ENCODE data around the gene PALLD.

Gene PALLD

GRCh38 chr4:168614281-168615057 is 117.6 kb downstream of the PALLD start:
- Histone ChIP-seq H3K9me3 (ENCODE audit: control insufficient read depth, low read length) (no peaks in the 10 kb centered on the region), H3K4me3 (ENCODE audit: low read length) (peak overlapping the region; percentile 17), H3K4me1 (ENCODE audit: control insufficient read depth, insufficient read depth, low read length) (peaks cover 56% of the 10 kb centered on the region), H3K9ac (ENCODE audit: low read length) (peak overlapping the region; percentile 40), H3K36me3 (ENCODE audit: control insufficient read depth, insufficient read depth, low read length, severe bottlenecking) (no peaks in the 10 kb centered on the region), H3K27me3 (replicated peaks; ENCODE audit: control insufficient read depth, insufficient read depth, low read length) (no peaks in the 10 kb centered on the region)
- DNase-seq (ENCODE audit: low read depth) = peak; percentile 39

- peak overlapping the region; percentile 14 for H3K4me3 ChIP-seq (ENCODE audit: low read length)
- DNase-seq (ENCODE audit: low read depth) = peak; percentile 92
- peak overlapping the region; percentile 58 for H3K9ac ChIP-seq (ENCODE audit: low read length)
- H3K4me1 ChIP-seq (ENCODE audit: control insufficient read depth, insufficient read depth, low read length) = peaks cover 59% of the 10 kb centered on the region
- no peaks in the 10 kb centered on the region for H3K36me3 ChIP-seq (ENCODE audit: control insufficient read depth, insufficient read depth, low read length, severe bottlenecking)
- no peaks in the 10 kb centered on the region for H3K9me3 ChIP-seq (ENCODE audit: control insufficient read depth, low read length)
- H3K27me3 ChIP-seq (replicated peaks; ENCODE audit: control insufficient read depth, insufficient read depth, low read length) = no peaks in the 10 kb centered on the region
Measured at GRCh38 chr4:168615294-168616065, 118.6 kb downstream of the PALLD start.

GRCh38 chr4:168618577-168619265 is 121.9 kb downstream of the PALLD start:
- H3K4me3 ChIP-seq (ENCODE audit: low read length) = no peak overlapping the region
- H3K27me3 ChIP-seq (replicated peaks; ENCODE audit: control insufficient read depth, insufficient read depth, low read length) = no peaks in the 10 kb centered on the region
- H3K4me1 ChIP-seq (ENCODE audit: control insufficient read depth, insufficient read depth, low read length) = peaks cover 42% of the 10 kb centered on the region
- H3K36me3 ChIP-seq (ENCODE audit: control insufficient read depth, insufficient read depth, low read length, severe bottlenecking) = no peaks in the 10 kb centered on the region
- no peak overlapping the region for H3K9ac ChIP-seq (ENCODE audit: low read length)
- H3K9me3 ChIP-seq (ENCODE audit: control insufficient read depth, low read length) = no peaks in the 10 kb centered on the region
- DNase-seq (ENCODE audit: low read depth) = peak; percentile 68

- H3K27me3 ChIP-seq (replicated peaks; ENCODE audit: control insufficient read depth, insufficient read depth, low read length) = no peaks in the 10 kb centered on the region
- H3K4me3 ChIP-seq (ENCODE audit: low read length) = no peak overlapping the region
- peaks cover 39% of the 10 kb centered on the region for H3K4me1 ChIP-seq (ENCODE audit: control insufficient read depth, insufficient read depth, low read length)
- H3K9me3 ChIP-seq (ENCODE audit: control insufficient read depth, low read length) = no peaks in the 10 kb centered on the region
- H3K9ac ChIP-seq (ENCODE audit: low read length) = no peak overlapping the region
- DNase-seq (ENCODE audit: low read depth) = no peak
- H3K36me3 ChIP-seq (ENCODE audit: control insufficient read depth, insufficient read depth, low read length, severe bottlenecking) = no peaks in the 10 kb centered on the region
Measured at GRCh38 chr4:168619266-168619631, 122.4 kb downstream of the PALLD start.

- Histone ChIP-seq H3K9ac (ENCODE audit: low read length) (peak overlapping the region; percentile 42), H3K4me1 (ENCODE audit: control insufficient read depth, insufficient read depth, low read length) (peaks cover 19% of the 10 kb centered on the region), H3K27me3 (replicated peaks; ENCODE audit: control insufficient read depth, insufficient read depth, low read length) (no peaks in the 10 kb centered on the region), H3K9me3 (ENCODE audit: control insufficient read depth, low read length) (no peaks in the 10 kb centered on the region), H3K36me3 (ENCODE audit: control insufficient read depth, insufficient read depth, low read length, severe bottlenecking) (no peaks in the 10 kb centered on the region), H3K4me3 (ENCODE audit: low read length) (no peak overlapping the region)
- peak; percentile 91 for DNase-seq (ENCODE audit: low read depth)
Measured at GRCh38 chr4:168621806-168622589, 125.1 kb downstream of the PALLD start.

GRCh38 chr4:168622600-168622999 is 125.7 kb downstream of the PALLD start:
- Histone ChIP-seq H3K9me3 (ENCODE audit: control insufficient read depth, low read length) (no peaks in the 10 kb centered on the region), H3K4me1 (ENCODE audit: control insufficient read depth, insufficient read depth, low read length) (peaks cover 19% of the 10 kb centered on the region), H3K36me3 (ENCODE audit: control insufficient read depth, insufficient read depth, low read length, severe bottlenecking) (no peaks in the 10 kb centered on the region), H3K27me3 (replicated peaks; ENCODE audit: control insufficient read depth, insufficient read depth, low read length) (no peaks in the 10 kb centered on the region), H3K4me3 (ENCODE audit: low read length) (no peak overlapping the region), H3K9ac (ENCODE audit: low read length) (no peak overlapping the region)
- DNase-seq (ENCODE audit: low read depth) = no peak

GRCh38 chr4:168623011-168623410 is 126.2 kb downstream of the PALLD start:
- no peaks in the 10 kb centered on the region for H3K36me3 ChIP-seq (ENCODE audit: control insufficient read depth, insufficient read depth, low read length, severe bottlenecking)
- DNase-seq (ENCODE audit: low read depth) = no peak
- H3K4me1 ChIP-seq (ENCODE audit: control insufficient read depth, insufficient read depth, low read length) = peaks cover 19% of the 10 kb centered on the region
- no peak overlapping the region for H3K4me3 ChIP-seq (ENCODE audit: low read length)
- no peaks in the 10 kb centered on the region for H3K27me3 ChIP-seq (replicated peaks; ENCODE audit: control insufficient read depth, insufficient read depth, low read length)
- no peak overlapping the region for H3K9ac ChIP-seq (ENCODE audit: low read length)
- no peaks in the 10 kb centered on the region for H3K9me3 ChIP-seq (ENCODE audit: control insufficient read depth, low read length)

- Histone ChIP-seq H3K4me1 (ENCODE audit: control insufficient read depth, insufficient read depth, low read length) (peaks cover 19% of the 10 kb centered on the region), H3K9ac (ENCODE audit: low read length) (no peak overlapping the region), H3K4me3 (ENCODE audit: low read length) (no peak overlapping the region), H3K27me3 (replicated peaks; ENCODE audit: control insufficient read depth, insufficient read depth, low read length) (no peaks in the 10 kb centered on the region), H3K36me3 (ENCODE audit: control insufficient read depth, insufficient read depth, low read length, severe bottlenecking) (no peaks in the 10 kb centered on the region), H3K9me3 (ENCODE audit: control insufficient read depth, low read length) (no peaks in the 10 kb centered on the region)
- no peak for DNase-seq (ENCODE audit: low read depth)
Measured at GRCh38 chr4:168623484-168623883, 126.6 kb downstream of the PALLD start.

- no peak for DNase-seq (ENCODE audit: low read depth)
- Histone ChIP-seq H3K9me3 (ENCODE audit: control insufficient read depth, low read length) (no peaks in the 10 kb centered on the region), H3K4me3 (ENCODE audit: low read length) (no peak overlapping the region), H3K9ac (ENCODE audit: low read length) (no peak overlapping the region), H3K4me1 (ENCODE audit: control insufficient read depth, insufficient read depth, low read length) (peaks cover 22% of the 10 kb centered on the region), H3K36me3 (ENCODE audit: control insufficient read depth, insufficient read depth, low read length, severe bottlenecking) (no peaks in the 10 kb centered on the region), H3K27me3 (replicated peaks; ENCODE audit: control insufficient read depth, insufficient read depth, low read length) (no peaks in the 10 kb centered on the region)
Measured at GRCh38 chr4:168628251-168628650, 131.4 kb downstream of the PALLD start.

GRCh38 chr4:168629566-168629965 is 132.7 kb downstream of the PALLD start:
- Histone ChIP-seq H3K9ac (ENCODE audit: low read length) (no peak overlapping the region), H3K4me1 (ENCODE audit: control insufficient read depth, insufficient read depth, low read length) (peaks cover 35% of the 10 kb centered on the region), H3K27me3 (replicated peaks; ENCODE audit: control insufficient read depth, insufficient read depth, low read length) (no peaks in the 10 kb centered on the region), H3K9me3 (ENCODE audit: control insufficient read depth, low read length) (no peaks in the 10 kb centered on the region), H3K4me3 (ENCODE audit: low read length) (no peak overlapping the region), H3K36me3 (ENCODE audit: control insufficient read depth, insufficient read depth, low read length, severe bottlenecking) (no peaks in the 10 kb centered on the region)
- DNase-seq (ENCODE audit: low read depth) = no peak

Data from adipocyte (in vitro differentiated cells).